ENCODE data around the gene B4GALT5.

- TF ChIP-seq, protein P1, sequence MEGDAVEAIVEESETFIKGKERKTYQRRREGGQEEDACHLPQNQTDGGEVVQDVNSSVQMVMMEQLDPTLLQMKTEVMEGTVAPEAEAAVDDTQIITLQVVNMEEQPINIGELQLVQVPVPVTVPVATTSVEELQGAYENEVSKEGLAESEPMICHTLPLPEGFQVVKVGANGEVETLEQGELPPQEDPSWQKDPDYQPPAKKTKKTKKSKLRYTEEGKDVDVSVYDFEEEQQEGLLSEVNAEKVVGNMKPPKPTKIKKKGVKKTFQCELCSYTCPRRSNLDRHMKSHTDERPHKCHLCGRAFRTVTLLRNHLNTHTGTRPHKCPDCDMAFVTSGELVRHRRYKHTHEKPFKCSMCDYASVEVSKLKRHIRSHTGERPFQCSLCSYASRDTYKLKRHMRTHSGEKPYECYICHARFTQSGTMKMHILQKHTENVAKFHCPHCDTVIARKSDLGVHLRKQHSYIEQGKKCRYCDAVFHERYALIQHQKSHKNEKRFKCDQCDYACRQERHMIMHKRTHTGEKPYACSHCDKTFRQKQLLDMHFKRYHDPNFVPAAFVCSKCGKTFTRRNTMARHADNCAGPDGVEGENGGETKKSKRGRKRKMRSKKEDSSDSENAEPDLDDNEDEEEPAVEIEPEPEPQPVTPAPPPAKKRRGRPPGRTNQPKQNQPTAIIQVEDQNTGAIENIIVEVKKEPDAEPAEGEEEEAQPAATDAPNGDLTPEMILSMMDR (IDR thresholded peaks at IDR 0.05): no peak
- TF ChIP-seq POLR2A (IDR thresholded peaks at IDR 0.05): no peak
These were observed 101.4 kb downstream of the B4GALT5 start for GRCh38 chr20:49612127-49612738.
